HEK293 (cell line): Measurements from ENCODE around the gene XYLT2.

Experiments
- RBAK ChIP-seq: fragments of 450-650 bp; formaldehyde crosslinking; IDR thresholded peaks from 2 replicates; pipeline ENCODE4 v1.5.1; 2016; ENCODE audit warnings: missing biosample characterization, missing genetic modification characterization
- ZNF140 ChIP-seq: fragments of 450-650 bp; formaldehyde crosslinking; IDR thresholded peaks from 2 replicates; pipeline ENCODE4 v1.5.1; 2016; ENCODE audit warnings: missing biosample characterization, missing genetic modification characterization
- ZNF16 ChIP-seq: fragments of 450-650 bp; formaldehyde crosslinking; IDR thresholded peaks from 2 replicates; pipeline ENCODE4 v1.5.1; 2016; ENCODE audit warnings: low read depth, missing biosample characterization, missing genetic modification characterization
- ZNF175 ChIP-seq: fragments of 450-650 bp; formaldehyde crosslinking; IDR thresholded peaks from 2 replicates; pipeline ENCODE4 v1.5.1; 2016; ENCODE audit warnings: missing biosample characterization, missing genetic modification characterization
- ZNF416 ChIP-seq: fragments of 450-650 bp; formaldehyde crosslinking; IDR thresholded peaks from 2 replicates; pipeline ENCODE4 v1.5.1; 2016; ENCODE audit warnings: missing biosample characterization, missing genetic modification characterization
- ZNF776 ChIP-seq: fragments of 450-650 bp; formaldehyde crosslinking; IDR thresholded peaks from 2 replicates; pipeline ENCODE4 v1.5.0; 2017; ENCODE audit warnings: missing biosample characterization, missing genetic modification characterization, borderline replicate concordance
- TF ChIP-seq, protein P1 (sequence below): fragments of 450-650 bp; formaldehyde crosslinking; IDR thresholded peaks from 2 replicates; pipeline ENCODE4 v1.5.1; 2016; ENCODE audit warnings: missing biosample characterization, missing genetic modification characterization

- TF ChIP-seq ZNF416 (no peak), ZNF140 (no peak), ZNF16 (no peak), ZNF175 (tag by site-specific recombination) (no peak), ZNF776 (tag by site-specific recombination) (no peak), RBAK (no peak)
- TF ChIP-seq, protein P1, sequence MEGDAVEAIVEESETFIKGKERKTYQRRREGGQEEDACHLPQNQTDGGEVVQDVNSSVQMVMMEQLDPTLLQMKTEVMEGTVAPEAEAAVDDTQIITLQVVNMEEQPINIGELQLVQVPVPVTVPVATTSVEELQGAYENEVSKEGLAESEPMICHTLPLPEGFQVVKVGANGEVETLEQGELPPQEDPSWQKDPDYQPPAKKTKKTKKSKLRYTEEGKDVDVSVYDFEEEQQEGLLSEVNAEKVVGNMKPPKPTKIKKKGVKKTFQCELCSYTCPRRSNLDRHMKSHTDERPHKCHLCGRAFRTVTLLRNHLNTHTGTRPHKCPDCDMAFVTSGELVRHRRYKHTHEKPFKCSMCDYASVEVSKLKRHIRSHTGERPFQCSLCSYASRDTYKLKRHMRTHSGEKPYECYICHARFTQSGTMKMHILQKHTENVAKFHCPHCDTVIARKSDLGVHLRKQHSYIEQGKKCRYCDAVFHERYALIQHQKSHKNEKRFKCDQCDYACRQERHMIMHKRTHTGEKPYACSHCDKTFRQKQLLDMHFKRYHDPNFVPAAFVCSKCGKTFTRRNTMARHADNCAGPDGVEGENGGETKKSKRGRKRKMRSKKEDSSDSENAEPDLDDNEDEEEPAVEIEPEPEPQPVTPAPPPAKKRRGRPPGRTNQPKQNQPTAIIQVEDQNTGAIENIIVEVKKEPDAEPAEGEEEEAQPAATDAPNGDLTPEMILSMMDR (tag by site-specific recombination) = no peak
Observed at GRCh38 chr17:50330151-50330775, 15.7 kb upstream of the XYLT2 start.
